ENCODE measurements around the gene TMEM52. TPM values are rescaled to one million over a fixed set of nuclear protein-coding genes. Genes with fewer than 3 reads are reported as not detected.
A peak's percentile ranks its signal among the peaks of the same experiment; 100 is the strongest.

The TMEM52 gene
- total and polyA plus RNA-seq, 2 of the 13 experiments (the other 11 are each of a cell fraction or from before 2014, with no cell fraction given) = 13.2 to 18.7 TPM

GRCh38 chr1:1959840-1960479 lies 40.9 kb upstream of the TMEM52 start (continued):
- peak; percentile 89 for TF ChIP-seq ZNF770 (CRISPR knock-in tag; IDR thresholded peaks at IDR 0.05)
- no peak for TF ChIP-seq ZMYM4 (CRISPR knock-in tag; IDR thresholded peaks at IDR 0.05)
- no peak for TF ChIP-seq ZNF496 (CRISPR knock-in tag; IDR thresholded peaks at IDR 0.05; ENCODE audit: insufficient replicate concordance)
- TF ChIP-seq CENPX (CRISPR knock-in tag; IDR thresholded peaks at IDR 0.05) = no peak
- TF ChIP-seq ZNF292 (CRISPR knock-in tag; IDR thresholded peaks at IDR 0.05; ENCODE audit: borderline replicate concordance, low read depth) = peak; percentile 91
- TF ChIP-seq GMEB2 (CRISPR knock-in tag; IDR thresholded peaks at IDR 0.05; ENCODE audit: low read depth) = no peak
- peak; percentile 32; the same call in 1 of the 2 replicates for TF ChIP-seq SP5 (CRISPR knock-in tag; IDR thresholded peaks at IDR 0.05; ENCODE audit: borderline replicate concordance, low read depth)
- TF ChIP-seq ZNF670 (CRISPR knock-in tag; IDR thresholded peaks at IDR 0.05; ENCODE audit: borderline replicate concordance) = peak; percentile 90; the same call in 1 of the 2 replicates
- TF ChIP-seq, protein P1, sequence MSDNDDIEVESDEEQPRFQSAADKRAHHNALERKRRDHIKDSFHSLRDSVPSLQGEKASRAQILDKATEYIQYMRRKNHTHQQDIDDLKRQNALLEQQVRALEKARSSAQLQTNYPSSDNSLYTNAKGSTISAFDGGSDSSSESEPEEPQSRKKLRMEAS (IDR thresholded peaks at IDR 0.05) = peak; percentile 75
- TF ChIP-seq HNRNPH1 (optimal IDR thresholded peaks at IDR 0.05; ENCODE audit: low read depth, low read length) = no peak
- TF ChIP-seq RNF2 (conservative IDR thresholded peaks at IDR 0.05; ENCODE audit: low read depth) = peak; percentile 79
- TF ChIP-seq ZBTB34 (CRISPR knock-in tag; IDR thresholded peaks at IDR 0.05) = no peak
- no peak for TF ChIP-seq FUBP1 (CRISPR knock-in tag; IDR thresholded peaks at IDR 0.05; ENCODE audit: borderline replicate concordance)
- no peak for TF ChIP-seq ZSCAN12 (CRISPR knock-in tag; IDR thresholded peaks at IDR 0.05)
- TF ChIP-seq ZSCAN30 (CRISPR knock-in tag; IDR thresholded peaks at IDR 0.05) = no peak
- TF ChIP-seq ZSCAN20 (CRISPR knock-in tag; IDR thresholded peaks at IDR 0.05; ENCODE audit: borderline replicate concordance) = 0 out of 2 replicates have a peak, but pooled peaks have one; percentile 61
- TF ChIP-seq HNF4G (IDR thresholded peaks at IDR 0.05; ENCODE audit: borderline replicate concordance, low read depth, low read length) = no peak
- no peak for TF ChIP-seq HNF4G (CRISPR knock-in tag; IDR thresholded peaks at IDR 0.05; ENCODE audit: borderline replicate concordance, low read depth)
- peak; percentile 66; the same call in 1 of the 2 replicates for TF ChIP-seq ZNF503 (CRISPR knock-in tag; IDR thresholded peaks at IDR 0.05)
- TF ChIP-seq GABPB1 (CRISPR knock-in tag; IDR thresholded peaks at IDR 0.05) = peak; percentile 69
